ENCODE measurements around the gene TRHDE.

The TRHDE gene

GRCh38 chr12:72390146-72390545 lies 118.0 kb downstream of the TRHDE start:
- H3K4me3 ChIP-seq (ENCODE audit: low read depth, low read length), result no peak overlapping the region
- no peak for DNase-seq (ENCODE audit: low read depth)

GRCh38 chr12:72406111-72406510 lies 133.9 kb downstream of the TRHDE start:
- H3K4me3 ChIP-seq (ENCODE audit: low read depth, low read length), result no peak overlapping the region
- peak; percentile 15 for DNase-seq (ENCODE audit: low read depth)

GRCh38 chr12:72432037-72432604 lies 160.0 kb downstream of the TRHDE start:
- no peak for DNase-seq (ENCODE audit: low read depth)
- H3K4me3 ChIP-seq (ENCODE audit: low read depth, low read length), result no peak overlapping the region

GRCh38 chr12:72433298-72433697 lies 161.1 kb downstream of the TRHDE start:
- DNase-seq (ENCODE audit: low read depth), result no peak
- H3K4me3 ChIP-seq (ENCODE audit: low read depth, low read length), result no peak overlapping the region

- H3K4me3 ChIP-seq (ENCODE audit: low read depth, low read length), result no peak overlapping the region
- DNase-seq (ENCODE audit: low read depth), result no peak
Observed at GRCh38 chr12:72434999-72435398, 162.8 kb downstream of the TRHDE start.

- DNase-seq (ENCODE audit: low read depth), result no peak
- H3K4me3 ChIP-seq (ENCODE audit: low read depth, low read length), result no peak overlapping the region
Observed at GRCh38 chr12:72442217-72442616, 170.0 kb downstream of the TRHDE start.

GRCh38 chr12:72444125-72444524 lies 172.0 kb downstream of the TRHDE start:
- no peak overlapping the region for H3K4me3 ChIP-seq (ENCODE audit: low read depth, low read length)

GRCh38 chr12:72444566-72444965 lies 172.4 kb downstream of the TRHDE start:
- no peak overlapping the region for H3K4me3 ChIP-seq (ENCODE audit: low read depth, low read length)
- DNase-seq (ENCODE audit: low read depth), result no peak

More at GRCh38 chr12:72444125-72444524, 172.0 kb downstream of the TRHDE start:
- no peak for DNase-seq (ENCODE audit: low read depth)

GRCh38 chr12:72448089-72448488 lies 175.9 kb downstream of the TRHDE start:
- H3K4me3 ChIP-seq (ENCODE audit: low read depth, low read length), result no peak overlapping the region
- peak; percentile 8 for DNase-seq (ENCODE audit: low read depth)

GRCh38 chr12:72448805-72449204 lies 176.6 kb downstream of the TRHDE start:
- no peak overlapping the region for H3K4me3 ChIP-seq (ENCODE audit: low read depth, low read length)
- DNase-seq (ENCODE audit: low read depth), result no peak

- H3K4me3 ChIP-seq (ENCODE audit: low read depth, low read length), result no peak overlapping the region
- no peak for DNase-seq (ENCODE audit: low read depth)
Observed at GRCh38 chr12:72453066-72453465, 180.9 kb downstream of the TRHDE start.

- no peak overlapping the region for H3K4me3 ChIP-seq (ENCODE audit: low read depth, low read length)
- DNase-seq (ENCODE audit: low read depth), result no peak
Observed at GRCh38 chr12:72453550-72453949, 181.4 kb downstream of the TRHDE start.

GRCh38 chr12:72464471-72464870 lies 192.3 kb downstream of the TRHDE start:
- no peak for DNase-seq (ENCODE audit: low read depth)
- no peak overlapping the region for H3K4me3 ChIP-seq (ENCODE audit: low read depth, low read length)

GRCh38 chr12:72465155-72465554 lies 193.0 kb downstream of the TRHDE start:
- DNase-seq (ENCODE audit: low read depth), result no peak
- H3K4me3 ChIP-seq (ENCODE audit: low read depth, low read length), result no peak overlapping the region

GRCh38 chr12:72465940-72466630 lies 193.9 kb downstream of the TRHDE start:
- no peak overlapping the region for H3K4me3 ChIP-seq (ENCODE audit: low read depth, low read length)
- no peak for DNase-seq (ENCODE audit: low read depth)

GRCh38 chr12:72467985-72468384 lies 195.8 kb downstream of the TRHDE start:
- no peak overlapping the region for H3K4me3 ChIP-seq (ENCODE audit: low read depth, low read length)
- DNase-seq (ENCODE audit: low read depth), result no peak

- no peak overlapping the region for H3K4me3 ChIP-seq (ENCODE audit: low read depth, low read length)
- no peak for DNase-seq (ENCODE audit: low read depth)
Observed at GRCh38 chr12:72468505-72468904, 196.3 kb downstream of the TRHDE start.

GRCh38 chr12:72471806-72472205 lies 199.6 kb downstream of the TRHDE start:
- H3K4me3 ChIP-seq (ENCODE audit: low read depth, low read length), result no peak overlapping the region
- DNase-seq (ENCODE audit: low read depth), result no peak

GRCh38 chr12:72472350-72472749 lies 200.2 kb downstream of the TRHDE start:
- DNase-seq (ENCODE audit: low read depth), result no peak
- H3K4me3 ChIP-seq (ENCODE audit: low read depth, low read length), result no peak overlapping the region

GRCh38 chr12:72476301-72476700 lies 204.1 kb downstream of the TRHDE start:
- H3K4me3 ChIP-seq (ENCODE audit: low read depth, low read length), result no peak overlapping the region
- DNase-seq (ENCODE audit: low read depth), result no peak

GRCh38 chr12:72485017-72485701 lies 213.0 kb downstream of the TRHDE start:
- no peak for DNase-seq (ENCODE audit: low read depth)
- no peak overlapping the region for H3K4me3 ChIP-seq (ENCODE audit: low read depth, low read length)
